ENCODE results near the gene HHIPL2. TPM values are rescaled to one million over a fixed set of nuclear protein-coding genes. Genes with fewer than 3 reads are reported as not detected.

Gene HHIPL2
- total and polyA plus RNA-seq, 10 of the 15 experiments (the other 5 are each of a cell fraction or from before 2014, with no cell fraction given) = 0.06 to 0.29 (median 0.09) TPM; not detected in 3

DNA sequence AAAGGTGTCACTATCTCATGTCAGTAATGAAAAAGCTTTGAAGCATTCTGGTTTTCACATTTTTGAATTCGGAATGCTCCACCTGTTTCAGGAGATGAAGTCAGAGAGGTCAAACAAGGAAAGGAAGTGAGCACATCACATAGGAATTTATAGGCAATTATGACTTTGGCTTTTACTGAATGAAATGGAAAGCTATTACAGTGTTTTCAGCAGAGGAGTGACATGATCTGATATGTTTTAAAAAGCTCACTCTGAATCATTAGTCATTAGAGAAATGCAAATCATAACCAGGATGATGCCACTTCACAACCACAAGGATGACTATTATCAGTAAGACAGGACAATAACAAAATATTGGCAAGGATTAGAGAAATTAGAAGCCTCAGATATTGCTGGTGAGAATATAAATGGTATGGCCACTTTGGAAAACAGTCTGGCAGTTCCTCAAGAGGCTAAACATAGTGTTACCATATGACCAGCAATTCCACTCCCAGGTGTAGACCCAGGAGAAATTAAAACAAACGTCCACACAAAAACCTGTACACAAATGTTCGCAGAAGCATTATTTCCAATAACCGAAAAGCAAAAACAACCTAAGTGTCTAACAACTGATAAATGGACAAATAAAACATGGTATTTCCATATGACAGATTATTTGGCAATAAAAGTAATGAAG lies 34.3 kb upstream of the HHIPL2 start:
- FAIRE-seq = no peak
- peak; percentile 45 for DNase-seq (ENCODE audit: low read depth, low spot score)
- intact Hi-C loops (cut with micrococcal nuclease; ENCODE audit: unreplicated experiment) = loop anchor here (5.0 to 10.0 kb wide), 2 partner anchors 35 to 133 kb away; partner anchors contain the start of genes AIDA, BROX and MIA3
- in situ Hi-C loops (cut with MboI) = no loop called here
- no peak overlapping the region for H3K4me3 ChIP-seq
- peaks cover 0 to 2% of the 10 kb centered on the region in 2 experiments; a peak in 2 of 4 replicates for H3K36me3 ChIP-seq (ENCODE audit: control insufficient read depth in 2 of 2, insufficient read depth in 2 of 2, low read length in 1 of 2)
- no TSS peak for BruUV-seq (replicated peaks)
- peak overlapping the region; percentile 71 for H3K4me2 ChIP-seq (ENCODE audit: control insufficient read depth, insufficient read depth)
- no peaks in the 10 kb centered on the region for H4K20me1 ChIP-seq (ENCODE audit: control insufficient read depth, insufficient read depth)
- H3K27me3 ChIP-seq (replicated peaks in 1 of 2; ENCODE audit: control insufficient read depth in 2 of 2, insufficient read depth in 2 of 2, low read length in 1 of 2) = no peaks in the 10 kb centered on the region
- H2AFZ ChIP-seq (ENCODE audit: control insufficient read depth, low read depth, low read length) = no peak overlapping the region
- CTCF ChIA-PET = interaction anchor here (1.0 to 3.9 kb wide), 2 partner anchors 53 to 63 kb away, joined by 3 to 16 read pairs; no protein-coding TSS in a partner anchor
- peaks cover 25% of the 10 kb centered on the region for H3K4me1 ChIP-seq (ENCODE audit: control insufficient read depth, insufficient read depth, low read length)
- RAD21 ChIA-PET (ENCODE audit: unreplicated experiment) = interaction anchor here (2.4 kb wide), 1 partner anchor 7 kb away, joined by 5 read pairs; the partner anchor contains the start of gene TAF1A
- POLR2A ChIA-PET = interaction anchor here (0.6 to 1.0 kb wide), 2 partner anchors 12 to 37 kb away, joined by 3 read pairs; no protein-coding TSS in a partner anchor
- H3K27ac ChIP-seq (ENCODE audit: control insufficient read depth, insufficient read depth) = peak overlapping the region; percentile 17
- no peak overlapping the region for H3K9ac ChIP-seq (ENCODE audit: control insufficient read depth, insufficient read depth, low read length)
- peak; percentile 90 for ATAC-seq
- SMC1A ChIA-PET (ENCODE audit: uncharacterized antibody, unreplicated experiment) = interaction anchor here (1.1 to 1.4 kb wide), 4 partner anchors 9 to 31 kb away, joined by 3 to 4 read pairs (median 4); no protein-coding TSS in a partner anchor
- WGBS (ENCODE audit: insufficient coverage, insufficient replicate concordance, low lambda C conversion rate, missing lambda C conversion rate) = 85% methylated on average over 4 of the region's 4 CpGs
- H3K79me2 ChIP-seq (ENCODE audit: control insufficient read depth, insufficient read depth, low read length) = no peaks in the 10 kb centered on the region; the same call in 1 of the 2 replicates
- H3K9me3 ChIP-seq (replicated peaks; ENCODE audit: control insufficient read depth, insufficient read depth, low read length) = no peaks in the 10 kb centered on the region
- TF ChIP-seq CREB1 (IDR thresholded peaks at IDR 0.05; ENCODE audit: low read depth) (peak; percentile 54; the same call in 1 of the 2 replicates), ZNF217 (IDR thresholded peaks at IDR 0.05) (no peak), NR2F1 (conservative IDR thresholded peaks at IDR 0.05) (0 out of 2 replicates have a peak, but pooled peaks have one; percentile 28), ATF7 (IDR thresholded peaks at IDR 0.05; ENCODE audit: low read depth) (peak; percentile 48; the same call in 1 of the 2 replicates), NFIC (IDR thresholded peaks at IDR 0.05; ENCODE audit: low read depth, low read length) (peak; percentile 44; the same call in 1 of the 2 replicates), TCF3 (IDR thresholded peaks at IDR 0.05; ENCODE audit: borderline replicate concordance, insufficient read depth, low read depth, low read length) (no peak), POU2F2 (IDR thresholded peaks at IDR 0.05; ENCODE audit: borderline replicate concordance, low read depth, low read length) (peak; percentile 44; the same call in 1 of the 3 replicates), RUNX3 (IDR thresholded peaks at IDR 0.05; ENCODE audit: low read length) (peak; percentile 70; the same call in 1 of the 2 replicates), NFYA (IDR thresholded peaks at IDR 0.05; ENCODE audit: borderline replicate concordance, low read depth, low read length) (no peak), NFXL1 (IDR thresholded peaks at IDR 0.05; ENCODE audit: borderline replicate concordance) (no peak), IKZF1 (conservative IDR thresholded peaks at IDR 0.05) (peak; percentile 25; the same call in 1 of the 2 replicates), CEBPB (IDR thresholded peaks at IDR 0.05; ENCODE audit: borderline replicate concordance in 1 of 2, low read depth in 2 of 2, low read length in 2 of 2) (no peak), CBX3 (IDR thresholded peaks at IDR 0.05; ENCODE audit: borderline replicate concordance, low read depth) (no peak), MTA2 (IDR thresholded peaks at IDR 0.05; ENCODE audit: low read depth) (peak; percentile 75)
- TF ChIP-seq, protein P1, sequence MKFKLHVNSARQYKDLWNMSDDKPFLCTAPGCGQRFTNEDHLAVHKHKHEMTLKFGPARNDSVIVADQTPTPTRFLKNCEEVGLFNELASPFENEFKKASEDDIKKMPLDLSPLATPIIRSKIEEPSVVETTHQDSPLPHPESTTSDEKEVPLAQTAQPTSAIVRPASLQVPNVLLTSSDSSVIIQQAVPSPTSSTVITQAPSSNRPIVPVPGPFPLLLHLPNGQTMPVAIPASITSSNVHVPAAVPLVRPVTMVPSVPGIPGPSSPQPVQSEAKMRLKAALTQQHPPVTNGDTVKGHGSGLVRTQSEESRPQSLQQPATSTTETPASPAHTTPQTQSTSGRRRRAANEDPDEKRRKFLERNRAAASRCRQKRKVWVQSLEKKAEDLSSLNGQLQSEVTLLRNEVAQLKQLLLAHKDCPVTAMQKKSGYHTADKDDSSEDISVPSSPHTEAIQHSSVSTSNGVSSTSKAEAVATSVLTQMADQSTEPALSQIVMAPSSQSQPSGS (IDR thresholded peaks at IDR 0.05; ENCODE audit: low read length) = peak; percentile 55
- TF ChIP-seq, protein P2, sequence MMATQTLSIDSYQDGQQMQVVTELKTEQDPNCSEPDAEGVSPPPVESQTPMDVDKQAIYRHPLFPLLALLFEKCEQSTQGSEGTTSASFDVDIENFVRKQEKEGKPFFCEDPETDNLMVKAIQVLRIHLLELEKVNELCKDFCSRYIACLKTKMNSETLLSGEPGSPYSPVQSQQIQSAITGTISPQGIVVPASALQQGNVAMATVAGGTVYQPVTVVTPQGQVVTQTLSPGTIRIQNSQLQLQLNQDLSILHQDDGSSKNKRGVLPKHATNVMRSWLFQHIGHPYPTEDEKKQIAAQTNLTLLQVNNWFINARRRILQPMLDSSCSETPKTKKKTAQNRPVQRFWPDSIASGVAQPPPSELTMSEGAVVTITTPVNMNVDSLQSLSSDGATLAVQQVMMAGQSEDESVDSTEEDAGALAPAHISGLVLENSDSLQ (IDR thresholded peaks at IDR 0.05) = peak; percentile 27; the same call in 1 of the 2 replicates
- TF ChIP-seq, protein P3, sequence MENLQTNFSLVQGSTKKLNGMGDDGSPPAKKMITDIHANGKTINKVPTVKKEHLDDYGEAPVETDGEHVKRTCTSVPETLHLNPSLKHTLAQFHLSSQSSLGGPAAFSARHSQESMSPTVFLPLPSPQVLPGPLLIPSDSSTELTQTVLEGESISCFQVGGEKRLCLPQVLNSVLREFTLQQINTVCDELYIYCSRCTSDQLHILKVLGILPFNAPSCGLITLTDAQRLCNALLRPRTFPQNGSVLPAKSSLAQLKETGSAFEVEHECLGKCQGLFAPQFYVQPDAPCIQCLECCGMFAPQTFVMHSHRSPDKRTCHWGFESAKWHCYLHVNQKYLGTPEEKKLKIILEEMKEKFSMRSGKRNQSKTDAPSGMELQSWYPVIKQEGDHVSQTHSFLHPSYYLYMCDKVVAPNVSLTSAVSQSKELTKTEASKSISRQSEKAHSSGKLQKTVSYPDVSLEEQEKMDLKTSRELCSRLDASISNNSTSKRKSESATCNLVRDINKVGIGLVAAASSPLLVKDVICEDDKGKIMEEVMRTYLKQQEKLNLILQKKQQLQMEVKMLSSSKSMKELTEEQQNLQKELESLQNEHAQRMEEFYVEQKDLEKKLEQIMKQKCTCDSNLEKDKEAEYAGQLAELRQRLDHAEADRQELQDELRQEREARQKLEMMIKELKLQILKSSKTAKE (IDR thresholded peaks at IDR 0.05; ENCODE audit: low read depth, poor library complexity, severe bottlenecking) = no peak

All from GM12878 (cell line).